NOMO-1 treated with dmso at 0.1 percent for 144 hours (cell line): ENCODE results near the gene DUSP2.
"Not testable (repeated sequence)": the region's sequence is repeated elsewhere in the genome, so short reads cannot be mapped to it uniquely, and the experiment has no call there.

ENCODE experiments used
- DNase-seq: peaks from one replicate; lab custom pipeline; 2025; ENCODE audit not compliant: unreplicated experiment; lab: John Stamatoyannopoulos, UW

The DUSP2 gene

DNA sequence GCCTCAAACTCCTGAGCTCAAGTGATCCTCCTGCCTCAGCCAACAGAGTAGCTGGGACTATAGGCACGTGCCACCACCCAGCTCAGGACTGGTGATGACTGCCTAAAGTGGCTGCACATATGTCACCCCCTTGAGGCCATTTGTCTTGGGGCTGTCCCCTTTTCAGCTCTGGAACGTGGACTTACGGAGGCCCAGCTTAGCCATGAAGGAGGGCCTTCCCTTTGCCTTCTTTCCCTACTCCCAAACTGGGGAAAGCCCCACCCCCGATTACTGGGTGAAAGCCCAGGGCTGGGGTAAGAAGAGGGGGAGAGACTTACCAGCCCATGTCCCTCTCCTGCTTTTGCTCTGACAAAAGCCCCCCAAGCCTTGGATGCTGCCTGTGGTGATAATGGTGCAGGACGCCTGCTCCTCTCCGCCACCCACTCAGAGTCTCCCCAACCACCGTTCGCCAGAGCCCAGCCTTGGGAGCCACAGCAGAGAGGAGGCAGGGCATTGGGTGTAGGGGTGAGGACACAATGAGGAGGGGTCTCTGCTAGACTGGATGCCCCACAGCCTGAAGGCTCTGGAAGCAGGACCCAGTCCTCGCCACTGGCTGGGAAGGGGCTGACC, 2.5 kb upstream of the DUSP2 start:
- DNase-seq = no peak

DNA sequence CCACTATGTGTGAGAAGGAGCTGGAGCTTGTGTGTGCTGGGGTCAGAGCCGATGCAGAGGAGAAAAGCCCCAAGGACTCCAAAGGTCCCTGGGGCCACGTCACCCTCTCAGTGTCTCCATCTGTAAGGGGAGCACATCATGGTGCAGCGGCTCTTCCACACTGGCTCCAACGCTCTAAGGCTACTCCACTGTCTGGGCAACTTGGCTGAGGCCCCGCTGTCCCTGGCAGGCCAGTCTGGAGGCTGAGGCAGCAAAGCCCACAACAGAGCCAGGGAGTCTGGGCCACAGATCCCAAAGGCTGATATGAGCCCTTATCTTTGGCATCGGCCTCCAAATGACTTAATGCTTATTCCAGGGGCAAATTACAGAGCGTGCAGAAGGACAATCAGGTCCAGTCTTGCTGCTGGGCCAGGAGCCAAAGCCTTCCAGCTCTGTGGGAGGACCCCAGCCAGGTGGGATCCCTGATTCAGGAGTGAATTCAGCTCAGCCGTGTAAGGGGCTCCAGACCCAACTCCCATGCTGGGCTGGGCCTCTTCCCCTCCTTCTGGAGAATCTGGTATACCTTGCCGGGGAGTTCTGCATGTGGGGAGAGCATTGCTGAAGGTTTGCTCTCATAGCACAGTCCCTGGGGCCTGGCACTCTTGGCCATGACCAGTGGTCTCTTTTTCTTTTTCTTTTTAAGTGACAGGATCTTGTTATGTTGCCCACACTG, 1.8 kb upstream of the DUSP2 start:
- DNase-seq = no peak

DNA sequence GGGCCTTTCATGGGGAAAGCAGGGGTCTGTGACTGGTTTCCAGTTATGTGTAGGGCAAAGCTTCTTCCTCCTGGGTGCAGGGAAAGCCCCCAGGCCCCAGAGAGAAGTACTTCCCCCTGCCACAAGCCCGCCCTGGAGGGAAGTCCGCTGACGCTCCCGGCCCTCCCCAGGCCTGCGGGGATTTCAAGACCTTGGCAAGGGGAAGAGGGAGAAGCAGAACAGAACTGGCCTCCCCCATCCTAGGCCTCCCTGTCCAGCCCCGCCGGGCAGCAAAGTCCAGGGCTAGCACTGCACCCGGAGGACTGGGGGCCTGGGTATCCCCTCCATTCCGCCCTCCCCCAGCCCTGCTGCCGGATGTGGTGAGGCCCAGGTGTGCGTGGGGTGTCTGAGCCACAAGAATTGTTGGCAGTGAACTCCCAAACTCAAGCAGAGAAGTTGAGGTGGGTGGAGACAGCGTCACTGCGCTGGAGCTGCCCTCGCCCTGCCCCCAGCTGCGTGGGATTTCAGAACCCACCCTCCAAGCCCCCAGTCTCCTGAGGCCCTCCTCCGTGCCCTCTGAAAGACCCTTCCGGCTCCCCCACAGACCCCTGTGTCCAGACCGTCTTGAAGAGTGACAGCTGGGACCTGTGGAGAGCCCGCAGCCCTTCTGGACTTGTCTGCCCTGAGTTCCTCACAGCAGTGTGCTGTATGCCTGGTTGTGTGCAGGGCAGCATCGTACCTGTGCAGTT, 1.1 kb upstream of the DUSP2 start:
- peak; percentile 36 for DNase-seq

DNA sequence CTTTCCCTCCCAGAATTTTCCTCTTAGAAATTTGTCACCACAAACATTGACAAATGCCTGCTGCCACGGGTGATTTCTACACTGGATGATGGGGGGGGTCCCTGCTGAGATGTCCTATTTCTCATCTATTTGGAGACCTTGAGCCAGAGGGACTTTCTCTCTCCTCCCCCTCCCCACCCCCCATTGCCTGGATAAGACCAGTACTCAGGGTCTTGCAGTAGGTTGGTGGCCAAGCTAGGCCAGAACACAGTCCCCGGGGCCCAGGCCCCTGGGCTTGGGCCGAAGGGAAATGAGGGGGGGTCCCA, 560 bp upstream of the DUSP2 start:
- no peak for DNase-seq

DNA sequence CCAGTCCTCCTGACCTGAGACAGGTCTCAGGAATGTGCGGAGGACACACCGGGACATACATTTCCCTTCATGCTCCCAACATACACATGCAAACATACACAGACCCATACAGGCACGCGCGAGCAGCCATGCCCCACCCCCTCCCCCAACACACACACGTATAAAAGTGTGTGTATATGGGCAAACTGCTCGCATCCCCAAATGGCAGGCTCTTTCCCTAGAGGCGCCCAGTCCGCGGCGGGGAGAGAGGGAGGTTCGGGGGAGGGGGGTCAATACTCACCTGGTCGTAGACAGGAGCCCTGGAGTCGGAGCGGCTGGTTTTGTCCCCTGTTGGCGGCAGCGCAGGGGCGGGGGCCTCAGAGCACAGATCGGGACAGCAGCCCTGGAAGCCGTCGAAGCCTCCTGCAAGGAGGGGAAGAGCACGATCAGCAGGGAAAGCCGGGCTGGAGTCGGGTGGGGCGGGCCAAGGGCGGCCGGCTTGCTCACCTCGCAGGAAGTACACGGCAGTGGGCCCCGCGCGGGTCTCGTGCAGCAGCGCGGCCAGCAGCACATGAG, 682 bp downstream of the DUSP2 start:
- DNase-seq = no peak

DNA sequence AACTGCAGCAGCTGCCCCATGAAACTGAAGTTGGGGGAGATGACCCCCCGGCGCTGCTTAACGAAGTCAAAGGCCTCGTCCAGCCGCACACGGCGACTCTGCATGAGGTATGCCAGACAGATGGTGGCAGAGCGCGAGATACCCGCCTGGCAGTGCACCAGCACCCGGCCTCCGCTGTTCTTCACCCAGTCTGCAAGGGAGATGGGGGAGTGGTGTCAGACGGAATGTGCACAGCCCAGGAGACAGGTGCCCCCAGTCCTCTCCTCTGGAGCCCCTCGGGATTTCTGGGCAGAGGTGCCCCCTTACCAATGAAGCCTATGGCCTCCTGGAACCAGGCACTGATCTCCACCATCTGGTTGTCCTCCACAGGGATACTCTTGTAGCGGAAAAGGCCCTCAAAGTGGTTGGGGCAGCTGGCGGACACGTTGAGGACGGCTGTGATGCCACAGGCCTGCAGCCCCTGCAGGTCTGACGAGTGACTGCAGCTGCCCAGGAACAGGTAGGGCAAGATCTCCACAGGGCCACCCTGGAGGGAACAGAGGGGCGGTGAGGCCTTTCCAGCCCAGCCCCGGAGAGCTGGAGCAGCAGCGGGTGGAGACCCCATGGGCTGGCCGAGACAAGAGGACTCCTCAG, 1.3 kb downstream of the DUSP2 start:
- no peak for DNase-seq

DNA sequence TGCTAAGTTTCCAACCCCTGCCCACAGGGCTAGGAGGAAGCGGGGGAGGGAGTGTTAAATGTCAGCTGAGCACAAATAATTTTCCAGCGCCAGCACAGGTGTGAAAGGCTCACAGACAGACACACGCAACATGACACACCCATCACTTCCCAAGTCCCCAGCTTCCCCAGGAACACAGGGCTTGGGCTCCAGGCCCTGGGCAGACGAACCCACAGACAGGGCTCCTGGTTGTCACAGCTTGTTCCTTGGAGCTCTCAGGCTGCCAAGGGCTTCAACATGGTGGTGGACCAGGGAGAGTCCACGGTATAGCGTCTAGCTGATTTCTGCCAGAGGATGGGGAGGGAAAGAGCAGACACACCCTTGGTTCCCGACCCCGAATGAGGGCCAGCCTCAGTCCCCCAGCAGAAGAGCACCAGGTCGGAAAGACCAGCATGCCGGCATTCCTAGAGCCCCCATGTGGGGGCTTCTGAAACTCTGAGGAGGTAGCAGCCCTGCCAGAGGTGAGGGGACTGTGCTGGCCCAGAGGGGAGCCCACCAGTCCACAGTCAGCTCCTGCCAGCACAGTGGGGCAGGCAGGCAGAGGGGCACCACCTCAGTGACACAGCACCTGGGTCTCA, 1.9 kb downstream of the DUSP2 start:
- DNase-seq = no peak

DNA sequence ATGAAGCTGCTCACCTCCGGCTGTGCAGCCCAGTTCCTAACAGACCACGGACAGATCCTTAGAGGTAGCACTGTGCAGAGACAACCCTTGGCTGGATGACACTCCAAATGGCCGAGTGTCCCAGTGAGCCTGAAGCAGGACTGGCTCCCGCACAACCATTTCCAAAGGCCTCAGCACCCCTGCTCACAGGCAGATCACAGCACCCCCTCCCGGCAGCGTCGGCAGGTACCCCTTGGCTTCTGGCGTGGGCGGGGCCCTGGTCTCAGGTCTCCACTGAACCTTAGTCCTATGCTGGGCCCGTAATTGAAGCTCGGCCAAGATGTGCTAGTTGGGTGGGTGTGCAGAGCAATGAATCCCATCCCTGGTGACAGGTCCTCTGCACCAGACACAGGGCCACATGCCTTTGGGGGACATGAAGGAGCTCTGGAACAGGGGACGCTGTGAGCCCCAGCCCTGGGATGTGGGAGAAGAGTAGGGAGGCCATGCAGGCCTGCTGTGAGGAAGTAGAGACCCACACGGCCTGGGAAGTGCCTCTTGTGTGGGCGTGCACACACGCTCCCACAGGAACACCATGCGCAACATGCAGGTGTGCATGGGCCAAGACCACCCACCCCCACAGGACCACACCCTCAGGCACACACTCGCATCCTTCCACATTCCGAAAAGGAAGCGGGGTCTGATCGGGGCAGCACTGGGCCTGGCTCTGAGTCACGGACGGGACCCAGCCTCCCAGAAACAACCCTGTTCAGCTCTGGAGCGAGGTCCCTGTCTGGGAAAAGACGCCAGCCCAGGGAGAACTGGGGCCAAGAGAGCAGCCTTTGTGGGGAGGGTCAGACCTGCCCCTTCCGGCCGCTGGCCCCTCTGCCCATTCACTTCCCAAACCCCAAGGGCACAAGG, 2.8 kb downstream of the DUSP2 start:
- DNase-seq = no peak

DNA sequence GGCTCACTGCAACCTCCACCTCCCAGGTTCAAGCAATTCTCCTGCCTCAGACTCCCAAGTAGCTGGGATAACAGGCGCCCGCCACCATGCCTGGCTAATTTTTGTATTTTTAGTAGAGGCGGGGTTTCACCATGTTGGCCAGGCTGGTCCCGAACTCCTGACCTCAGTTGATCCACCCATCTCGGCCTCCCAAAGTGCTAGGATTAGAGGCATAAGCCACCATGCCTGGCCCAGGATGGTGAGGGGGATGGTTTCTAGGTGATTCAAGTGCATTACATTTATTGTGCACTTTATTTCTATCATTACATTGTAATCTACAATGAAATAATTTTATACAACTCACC, 3.6 kb downstream of the DUSP2 start:
- DNase-seq = not testable (repeated sequence)

DNA sequence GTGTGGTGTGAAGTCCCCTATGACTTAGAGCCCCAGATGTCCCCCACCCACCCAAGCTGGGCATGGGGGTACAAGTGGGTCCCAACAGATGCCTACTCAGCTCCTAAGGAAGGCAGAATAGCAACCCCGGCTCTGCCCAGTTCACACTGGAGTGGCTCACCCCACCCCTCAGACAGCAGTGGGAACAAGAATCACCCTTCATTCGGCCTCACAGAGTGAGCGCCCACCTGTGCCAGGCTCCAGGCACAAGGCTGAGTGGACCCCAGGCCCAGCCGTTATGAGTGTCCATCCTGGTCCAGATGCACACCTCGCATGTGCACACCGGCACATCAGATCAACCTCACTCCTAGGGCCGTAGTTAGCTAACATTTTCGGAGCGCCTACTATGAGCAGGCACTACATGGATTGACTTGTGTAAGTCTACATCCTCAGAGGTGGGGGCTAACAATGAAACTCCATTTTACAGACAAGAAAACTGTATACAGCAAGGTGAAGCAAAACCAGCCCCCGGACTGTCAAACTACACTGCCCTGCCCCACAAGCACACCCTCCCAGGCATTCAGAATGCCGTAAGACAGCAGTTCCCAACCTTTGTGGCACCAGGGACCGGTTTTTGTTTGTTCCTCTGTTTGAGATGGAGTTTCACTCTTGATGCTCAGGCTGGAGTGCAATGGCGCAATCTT, 4.2 kb downstream of the DUSP2 start:
- DNase-seq = no peak

DNA sequence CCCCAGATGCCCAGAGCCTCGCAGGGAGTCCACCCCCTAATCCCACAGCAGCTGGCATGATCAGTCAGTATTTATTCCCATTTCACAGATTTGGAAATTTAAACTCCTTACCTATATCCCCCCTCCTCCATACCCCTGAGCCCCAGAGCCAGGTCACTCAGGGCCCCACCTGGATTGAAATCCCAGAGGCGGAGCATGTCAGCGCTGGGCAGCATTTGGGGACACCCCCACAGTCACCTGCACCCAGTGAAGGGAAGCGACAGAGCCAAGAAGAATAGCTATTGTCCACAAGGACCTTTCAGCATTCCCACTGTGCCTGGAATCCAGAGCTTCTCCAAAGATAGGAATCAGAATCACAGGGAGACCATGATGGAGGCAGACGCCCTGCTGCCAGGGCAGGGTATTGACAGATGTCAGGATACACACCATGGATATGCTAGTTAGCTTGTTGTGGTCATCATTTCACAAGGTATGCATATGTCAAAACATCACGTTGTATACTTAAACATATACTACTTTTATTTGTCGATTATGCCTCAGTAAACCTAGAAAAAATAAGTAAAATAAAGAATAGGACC, 6.0 kb downstream of the DUSP2 start:
- DNase-seq = no peak

DNA sequence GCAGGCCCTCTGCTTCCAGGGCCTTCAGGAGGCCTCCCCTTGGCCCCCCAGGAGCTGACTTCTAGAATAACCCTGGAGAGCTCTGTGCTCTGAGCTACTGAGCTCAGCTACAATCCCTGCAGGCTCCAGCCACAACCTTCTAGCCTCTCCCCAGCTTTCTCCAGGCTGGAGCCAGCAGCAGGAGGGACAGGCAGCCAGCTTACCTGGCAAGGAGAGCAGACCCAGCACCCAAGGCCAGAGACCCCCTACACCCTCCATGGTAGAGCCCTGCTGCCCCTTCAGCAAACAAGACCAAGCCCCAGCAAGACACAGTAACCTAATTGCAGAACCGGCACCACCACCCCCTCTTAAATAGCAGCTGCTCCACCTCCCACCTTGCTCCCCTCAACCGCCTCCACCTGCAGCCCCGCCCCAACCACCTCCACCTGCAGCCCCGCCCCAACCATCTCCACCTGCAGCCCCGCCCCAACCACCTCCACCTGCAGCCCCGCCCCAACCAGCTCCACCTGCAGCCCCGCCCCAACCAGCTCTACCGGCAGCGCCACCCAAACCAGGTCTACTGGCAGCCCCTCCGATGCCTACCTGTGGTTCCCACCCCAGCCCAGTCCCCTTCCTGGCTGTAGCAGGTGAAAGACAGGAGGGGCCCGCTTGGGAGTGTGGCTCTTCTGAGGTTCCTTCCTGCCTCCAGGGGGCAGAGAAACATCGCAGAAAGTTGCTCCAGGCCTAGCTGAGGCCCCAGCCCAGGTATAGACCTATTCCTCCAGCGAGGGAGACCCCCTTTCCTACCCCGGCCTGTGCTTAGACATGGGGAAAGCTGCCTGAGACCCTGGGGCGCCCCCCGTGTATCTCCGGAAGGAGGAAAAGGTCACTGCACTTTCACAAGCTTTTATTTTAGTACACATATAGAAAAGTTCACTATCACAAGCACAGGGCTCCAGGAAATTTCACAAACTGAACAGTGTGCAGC, 6.8 kb downstream of the DUSP2 start, which contains the start of gene ASTL:
ASTL (minus strand) TSS at position 324 of the 967 bp plus-strand sequence; CDS start at position 258, 66 bp downstream.
- DNase-seq = peak; percentile 11

DNA sequence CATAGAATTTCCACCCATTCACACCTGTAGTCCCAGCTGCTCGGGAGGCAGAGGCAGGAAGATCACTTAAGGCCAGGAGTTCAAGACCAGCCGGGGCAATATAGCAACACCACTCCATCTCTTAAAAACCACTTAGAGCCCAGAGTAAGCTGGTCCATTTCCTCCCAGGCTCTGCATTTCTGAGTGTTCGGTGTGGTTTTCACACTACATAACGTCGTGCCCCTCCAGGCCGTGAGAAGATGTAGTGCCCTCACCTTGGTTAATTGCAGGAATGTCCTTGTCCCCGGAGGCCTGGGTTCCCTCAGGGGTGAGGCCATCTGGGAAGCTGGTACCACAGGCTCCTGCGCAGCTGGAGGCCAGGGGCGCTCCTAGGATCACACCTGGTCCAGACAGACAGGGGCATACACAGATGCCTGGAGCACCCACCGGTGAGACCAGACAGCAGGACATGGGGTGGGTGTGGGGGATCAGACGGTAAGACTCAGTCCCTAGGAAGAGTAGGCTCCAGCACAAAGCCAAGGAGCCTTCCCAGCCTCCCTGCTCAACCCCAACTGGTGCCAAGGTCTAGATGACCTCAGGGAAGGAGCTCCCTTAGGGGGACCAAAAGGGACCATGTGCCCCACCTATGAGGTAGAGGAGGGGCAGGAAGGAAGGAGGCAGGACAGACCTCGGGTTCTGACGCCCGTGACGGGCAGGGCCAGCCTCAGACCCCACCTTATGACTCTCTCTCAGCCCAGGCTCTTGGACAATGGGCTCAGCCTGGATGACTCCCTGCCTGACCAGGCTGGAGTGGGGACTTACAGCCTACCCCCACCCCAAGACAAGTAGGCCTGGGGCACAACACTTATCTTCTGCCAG, 7.7 kb downstream of the DUSP2 start:
- no peak for DNase-seq

DNA sequence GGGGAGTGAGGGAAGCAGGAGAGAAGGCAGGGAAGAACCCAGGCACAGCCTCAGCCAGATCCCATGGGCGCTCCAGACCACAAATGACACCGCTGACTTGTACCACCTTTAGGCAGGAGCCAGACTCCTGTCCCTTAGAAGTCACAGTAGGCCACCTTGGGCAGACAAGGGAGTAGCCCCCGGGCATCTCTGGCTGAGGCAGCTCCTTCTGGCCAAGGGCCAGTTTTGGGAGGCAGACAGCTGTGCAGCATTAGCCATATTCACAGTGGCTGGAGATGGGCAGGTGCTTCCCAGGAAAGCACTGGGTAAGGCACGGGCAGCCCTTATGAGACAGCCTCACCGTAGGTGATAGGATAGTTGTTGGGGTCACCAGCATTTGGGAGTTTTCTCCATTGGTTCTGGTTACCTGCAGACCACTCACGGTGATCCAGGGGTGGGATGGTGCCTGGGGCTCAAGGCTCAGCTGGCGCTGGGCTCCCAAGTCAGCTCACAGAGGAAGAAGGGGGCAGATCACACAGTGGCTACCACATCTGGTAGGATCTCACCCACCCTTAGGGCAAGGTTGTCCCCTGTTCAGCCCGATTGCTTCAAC, 9.0 kb downstream of the DUSP2 start:
- DNase-seq = no peak

DNA sequence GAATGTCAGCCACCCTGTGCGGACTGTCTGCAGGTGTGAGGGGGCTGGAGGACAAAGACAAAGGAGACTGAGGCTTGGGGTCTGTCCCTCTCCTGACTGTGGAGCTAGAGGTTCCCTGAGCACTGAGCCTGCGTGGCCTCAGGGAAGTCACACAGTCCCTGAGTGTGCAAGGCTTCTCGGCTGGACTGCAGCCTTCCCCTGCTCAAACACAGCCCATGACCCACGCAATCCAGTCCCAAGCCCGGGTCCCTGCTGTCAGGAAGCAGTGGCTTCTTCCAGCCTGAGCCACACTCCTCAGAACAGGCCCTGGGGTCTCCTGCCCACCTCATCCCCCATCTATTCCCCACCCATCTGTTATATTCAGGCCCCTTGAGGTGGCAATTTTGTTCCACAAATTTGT, 9.6 kb downstream of the DUSP2 start:
- DNase-seq = no peak

DNA sequence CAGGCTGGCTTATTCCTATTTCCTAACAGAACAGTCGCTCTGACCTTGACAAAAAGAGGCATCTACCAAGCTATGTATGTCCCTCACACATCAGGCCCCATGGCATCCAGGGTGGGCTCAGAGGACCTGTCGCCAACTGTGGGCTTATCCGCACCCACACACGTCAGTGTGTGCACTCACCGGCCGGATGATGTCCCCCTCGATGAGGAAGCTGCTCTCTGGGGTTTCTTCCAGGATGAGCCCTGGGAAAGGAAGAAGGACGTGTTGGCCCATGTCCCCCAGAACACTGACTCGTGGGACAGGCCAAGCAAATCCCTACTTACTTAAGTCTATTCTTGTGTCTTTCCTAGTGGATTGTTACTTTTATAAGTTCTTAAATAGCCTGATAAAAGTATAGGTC, 10.1 kb downstream of the DUSP2 start:
- no peak for DNase-seq

DNA sequence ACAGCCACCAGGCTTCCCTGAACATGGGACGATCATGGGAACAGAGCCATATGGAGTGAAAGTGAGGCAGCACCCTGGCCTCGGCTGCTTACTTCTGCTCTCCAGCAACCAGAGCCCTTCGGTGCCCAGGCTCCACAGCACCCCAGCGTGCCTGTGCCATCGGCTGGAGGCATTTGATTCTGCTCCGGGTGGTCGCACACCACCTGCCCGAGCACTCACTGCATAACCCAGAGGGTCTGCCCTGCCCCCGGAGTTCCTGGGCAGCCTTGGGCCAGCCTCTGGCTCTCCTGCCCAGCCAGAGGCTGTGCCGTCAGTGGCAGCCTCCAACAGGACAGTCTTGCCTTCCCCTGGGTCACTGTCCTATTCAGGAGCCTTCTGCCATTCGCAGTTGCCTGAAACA, 10.8 kb downstream of the DUSP2 start:
- DNase-seq = no peak
